SK-MEL-5 (cell line): ENCODE results near the gene GRPEL1. TPM values are rescaled to one million over a fixed set of nuclear protein-coding genes. Genes with fewer than 3 reads are reported as not detected.
A peak's percentile ranks its signal among the peaks of the same experiment; 100 is the strongest.
"Not testable (repeated sequence)": the region's sequence is repeated elsewhere in the genome, so short reads cannot be mapped to it uniquely, and the experiment has no call there.

Source experiments
- DNase-seq: peaks from one replicate; pipeline ENCODE4 v3.0.0-alpha.2; 2016; ENCODE audit warnings: low read depth, low spot score
- in situ Hi-C: cut with HindIII; loops from 2 replicates; pipeline ENCODE4 v1.10.0; 2016; ENCODE audit warnings: low sequenced_read_pairs, high pct_unique_total_duplicates, low pct_unique_long_range_greater_than_20kb
- total RNA-seq: library from RNA; depleted of rRNA; stranded (reverse); fragments of >200 nt; shearing (Covaris generic); gene quantifications from 2 replicates; pipeline ENCODE4 v1.2.3, GENCODE V29; 2014

GRPEL1 gene
- total RNA-seq, 1 experiment from 2014 or later, result 70.6 TPM

- in situ Hi-C loops, result no loop called here
- DNase-seq, result peak; percentile 74
These were observed 34.0 kb upstream of the GRPEL1 start for GRCh38 chr4:7101692-7102515.

GRCh38 chr4:7096236-7096635, 28.4 kb upstream of the GRPEL1 start:
- in situ Hi-C loops, result no loop called here
- DNase-seq, result no peak

- in situ Hi-C loops, result no loop called here
These were observed 27.8 kb upstream of the GRPEL1 start for GRCh38 chr4:7095611-7096155.

GRCh38 chr4:7094916-7095315, 27.1 kb upstream of the GRPEL1 start:
- no peak for DNase-seq
- in situ Hi-C loops, result no loop called here

More at GRCh38 chr4:7095611-7096155, 27.8 kb upstream of the GRPEL1 start:
- DNase-seq, result no peak

GRCh38 chr4:7092026-7092425, 24.2 kb upstream of the GRPEL1 start:
- no peak for DNase-seq
- in situ Hi-C loops, result no loop called here

- in situ Hi-C loops, result no loop called here
- no peak for DNase-seq
These were observed 21.5 kb upstream of the GRPEL1 start for GRCh38 chr4:7089213-7089986.

- in situ Hi-C loops, result no loop called here
- no peak for DNase-seq
These were observed 19.2 kb upstream of the GRPEL1 start for GRCh38 chr4:7087036-7087435.

- in situ Hi-C loops, result no loop called here
- no peak for DNase-seq
These were observed 18.5 kb upstream of the GRPEL1 start for GRCh38 chr4:7086384-7086783.

GRCh38 chr4:7084564-7084961, 16.7 kb upstream of the GRPEL1 start:
- in situ Hi-C loops, DNase-seq: not testable (repeated sequence)

- in situ Hi-C loops, result no loop called here
- no peak for DNase-seq
These were observed 16.0 kb upstream of the GRPEL1 start for GRCh38 chr4:7083597-7084563.

- DNase-seq, in situ Hi-C loops: not testable (repeated sequence)
These were observed 12.0 kb upstream of the GRPEL1 start for GRCh38 chr4:7079909-7080308.

- in situ Hi-C loops, DNase-seq: not testable (repeated sequence)
These were observed 11.6 kb upstream of the GRPEL1 start for GRCh38 chr4:7079483-7079882.

- in situ Hi-C loops, result no loop called here
- no peak for DNase-seq
These were observed 10.2 kb upstream of the GRPEL1 start for GRCh38 chr4:7078025-7078424.

- no peak for DNase-seq
- in situ Hi-C loops, result no loop called here
These were observed 9.5 kb upstream of the GRPEL1 start for GRCh38 chr4:7077371-7077770.

- DNase-seq, result no peak
- in situ Hi-C loops, result no loop called here
These were observed 8.8 kb upstream of the GRPEL1 start for GRCh38 chr4:7076696-7077082.

GRCh38 chr4:7075962-7076695, 8.3 kb upstream of the GRPEL1 start:
- DNase-seq, result no peak
- in situ Hi-C loops, result no loop called here

GRCh38 chr4:7074426-7074825, 6.6 kb upstream of the GRPEL1 start:
- in situ Hi-C loops, result no loop called here
- DNase-seq, result no peak
